K562 (cell line): ENCODE results near the gene VPS13D. TPM values are rescaled to one million over a fixed set of nuclear protein-coding genes. Genes with fewer than 3 reads are reported as not detected.

Experiments
- ATAC-seq: fragments of 200-7000 bp; cut with Tn5 transposase; 3 replicates; pipeline ENCODE4 v1.9.1; 2020; ENCODE audit warnings: moderate library complexity
- BruUV-seq: library from RNA; stranded (reverse); fragments of 400-500 nt; replicated peaks from 2 replicates; lab custom pipeline; 2021; lab: Mats Ljungman, UMichigan
- CTCF ChIA-PET: fragments of 300-600 bp; formaldehyde crosslinking; extraction: SDS; loops from one replicate; lab custom pipeline; 2021; ENCODE audit warnings: low intra/inter-chr PET ratio; lab: Yijun Ruan, JAX
- POLR2A ChIA-PET: fragments of 300-600, 350-650 bp; sonication (Branson Sonifier 250); formaldehyde crosslinking; extraction: SDS; loops from one replicate; lab custom pipeline; 2021; ENCODE audit warnings: antibody characterized with exemption, inconsistent platforms; lab: Yijun Ruan, JAX
- DNase-seq, 4 experiments: peaks; one replicate each; pipeline versions ENCODE4 v3.0.0 to v3.0.0-alpha.2; 2011 to 2018; ENCODE audit warnings: low spot score in 3 of 4, mixed read lengths in 3 of 4; ENCODE audit errors: extremely low read depth in 1 of 4
- FAIRE-seq: peaks from 2 replicates; lab custom pipeline; 2011; peaks lifted over from hg19 to GRCh38; lab: Jason Lieb, UNC
- H2AFZ ChIP-seq: 2 replicates; pipeline ENCODE4 v1.6.0; 2011; ENCODE audit warnings: low read depth, low read length, control low read depth, inconsistent platforms
- H3K27ac ChIP-seq: fragments of 200-600 bp; 3 replicates; pipeline ENCODE4 v1.8.0; 2011; ENCODE audit warnings: low read depth, mild to moderate bottlenecking, control low read depth, inconsistent platforms, low read length, moderate library complexity, mixed read lengths; ENCODE audit errors: extremely low read depth
- H3K27me3 ChIP-seq, 2 experiments: fragments of 300-600 bp in 1 of 2; 2 replicates in 1 of 2; 3 replicates in 1 of 2; pipeline versions ENCODE4 v1.6.0 to v1.8.0; 2011; ENCODE audit warnings: inconsistent platforms in 2 of 2, low read length in 2 of 2, mild to moderate bottlenecking in 1 of 2, mixed read lengths in 1 of 2, moderate library complexity in 1 of 2; ENCODE audit not compliant: control insufficient read depth in 2 of 2, insufficient read depth in 2 of 2
- H3K36me3 ChIP-seq: fragments of 300-600 bp; 3 replicates; pipeline ENCODE4 v1.8.0; 2011; ENCODE audit warnings: mild to moderate bottlenecking, low read length, inconsistent platforms; ENCODE audit not compliant: control insufficient read depth, insufficient read depth
- H3K4me1 ChIP-seq, 2 experiments: fragments of 200-600 bp in 1 of 2; replicated peaks in 1 of 2; 2 replicates in 1 of 2; 3 replicates in 1 of 2; pipeline versions ENCODE4 v1.5.1 to v1.8.0; 2011; ENCODE audit warnings: inconsistent platforms in 2 of 2, low read length in 2 of 2, mild to moderate bottlenecking in 1 of 2, mixed read lengths in 1 of 2, moderate library complexity in 1 of 2; ENCODE audit not compliant: control insufficient read depth in 2 of 2, insufficient read depth in 2 of 2
- H3K4me2 ChIP-seq: 2 replicates; pipeline ENCODE4 v1.6.1; 2011; ENCODE audit warnings: low read length, control low read depth, inconsistent platforms, mixed read lengths; ENCODE audit not compliant: insufficient read depth
- H3K4me3 ChIP-seq: fragments of 200-600 bp; sonication (generic), shearing (Covaris generic); 2 replicates; pipeline ENCODE4 v1.5.1; 2016; ENCODE audit warnings: control low read depth, inconsistent platforms
- H3K79me2 ChIP-seq: fragments of 200-600 bp; 3 replicates; pipeline ENCODE4 v1.8.0; 2011; ENCODE audit warnings: low read length, inconsistent platforms; ENCODE audit not compliant: control insufficient read depth, insufficient read depth
- H3K9ac ChIP-seq, 2 experiments: 2 replicates each; pipeline versions ENCODE4 v1.6.0 to v1.6.1; 2011; ENCODE audit warnings: low read depth in 2 of 2, low read length in 2 of 2, control low read depth in 1 of 2, inconsistent platforms in 1 of 2, mild to moderate bottlenecking in 1 of 2, mixed read lengths in 1 of 2; ENCODE audit not compliant: insufficient read depth in 1 of 2
- H3K9me1 ChIP-seq: one replicate; pipeline ENCODE4 v1.6.0; 2011; ENCODE audit warnings: inconsistent platforms, mild to moderate bottlenecking, low read length, moderate library complexity; ENCODE audit not compliant: control insufficient read depth, insufficient read depth
- H3K9me3 ChIP-seq: replicated peaks from 2 replicates; pipeline ENCODE4 v1.5.1; 2011; ENCODE audit warnings: low read depth, low read length, inconsistent platforms; ENCODE audit not compliant: control insufficient read depth, insufficient read depth
- H4K20me1 ChIP-seq: replicated peaks from 2 replicates; pipeline ENCODE4 v1.6.1; 2011; ENCODE audit warnings: low read length, inconsistent platforms, mixed read lengths; ENCODE audit not compliant: control insufficient read depth, insufficient read depth
- BRF2 ChIP-seq: IDR thresholded peaks from 3 replicates; pipeline ENCODE4 v1.6.1; 2011; ENCODE audit warnings: borderline replicate concordance, mild to moderate bottlenecking; ENCODE audit not compliant: insufficient read length, insufficient read depth
- EZH2 ChIP-seq: IDR thresholded peaks from 2 replicates; pipeline ENCODE4 v1.6.1; 2012; ENCODE audit warnings: low read depth, mild to moderate bottlenecking, inconsistent platforms, low read length, borderline replicate concordance
- GABPA ChIP-seq: fragments of 200-800 bp; sonication (Bioruptor generic); conservative IDR thresholded peaks from 2 replicates; pipeline ENCODE4 v1.6.1; 2016; ENCODE audit warnings: low read depth, missing genetic modification characterization, missing compliant biosample characterization
- ID3 ChIP-seq, 2 experiments: fragments of 250-450 bp in 1 of 2; fragments of 450-650 bp in 1 of 2; sonication (Bioruptor Pico) in 1 of 2; IDR thresholded peaks; 2 replicates each; pipeline versions ENCODE4 v1.6.1 to v1.8.0; 2016 to 2021; ENCODE audit warnings: mild to moderate bottlenecking in 2 of 2, moderate library complexity in 2 of 2, missing compliant biosample characterization in 1 of 2, missing genetic modification characterization in 1 of 2
- PHTF2 ChIP-seq: fragments of 250-450 bp; sonication (Bioruptor Pico); IDR thresholded peaks from 2 replicates; pipeline ENCODE4 v1.5.0; 2021; ENCODE audit warnings: mild to moderate bottlenecking
- PRPF4 ChIP-seq: fragments of 200-400 bp; formaldehyde crosslinking; IDR thresholded peaks from one replicate; pipeline ENCODE4 v1.6.1; 2017; ENCODE audit warnings: low read length, low read depth, mild to moderate bottlenecking; ENCODE audit not compliant: insufficient read depth, poor library complexity, severe bottlenecking
- RB1 ChIP-seq: fragments of 450-650 bp; IDR thresholded peaks from 2 replicates; pipeline ENCODE4 v1.6.1; 2017; ENCODE audit warnings: low read depth, mild to moderate bottlenecking
- ZNF699 ChIP-seq: fragments of 250-450 bp; sonication (Bioruptor Pico); IDR thresholded peaks from 2 replicates; pipeline ENCODE4 v1.8.0; 2021; ENCODE audit warnings: mild to moderate bottlenecking, moderate library complexity; ENCODE audit not compliant: insufficient replicate concordance
- WGBS: fragments of 100-300 bp; shearing (Covaris generic); methylation state at CpG from one replicate; pipeline ENCODE4 v1.1.6; 2016; ENCODE audit warnings: low coverage, mixed read lengths; ENCODE audit not compliant: insufficient coverage; ENCODE audit errors: missing lambda C conversion rate; 5-methylcytosine and 5-hydroxymethylcytosine counted together
- in situ Hi-C: fragments of 300-500 bp; cut with MboI; formaldehyde crosslinking; loops from 4 replicates; pipeline ENCODE4 v1.15.0; 2018; ENCODE audit warnings: inconsistent platforms, mixed read lengths
- intact Hi-C: fragments of 100-400 bp; cut with micrococcal nuclease; formaldehyde crosslinking; loops from 2 replicates; pipeline ENCODE4 v1.14.2; 2022
- polyA plus RNA-seq, 8 experiments: library from polyadenylated mRNA; depleted of rRNA in 4 of 8; stranded (reverse) in 5 of 8; unstranded in 3 of 8; fragments of >200 nt; fragmentation: Nextera tagmentation in 2 of 8; fragmentation: Illumina TruSeq in 1 of 8; extraction: Ambion mirVana in 2 of 8; extraction: Trizol in 1 of 8; gene quantifications; 2 replicates each; pipeline versions ENCODE4 v1.2.1 to v1.2.3, GENCODE V29; 2011 to 2014; ENCODE audit warnings: inconsistent platforms in 1 of 8, missing spikeins in 1 of 8
- total RNA-seq, 7 experiments: library from RNA; depleted of rRNA in 6 of 7; stranded (reverse); fragments of >200 nt in 6 of 7; fragmentation: Illumina TruSeq in 2 of 7; extraction: Trizol in 2 of 7; gene quantifications; 2 replicates each; pipeline versions ENCODE4 v1.2.1 to v1.2.3, GENCODE V29; 2011 to 2021; ENCODE audit warnings: low replicate concordance in 1 of 7
- TF ChIP-seq, protein P1 (sequence below): fragments of 450-650 bp; IDR thresholded peaks from 2 replicates; pipeline ENCODE4 v1.6.1; 2017; ENCODE audit warnings: antibody characterized with exemption
- TF ChIP-seq, protein P2 (sequence below): sonication (generic); formaldehyde crosslinking; IDR thresholded peaks from 2 replicates; pipeline ENCODE4 v1.8.1; 2023; ENCODE audit warnings: mild to moderate bottlenecking, missing genetic modification reagents
- TF ChIP-seq, protein P3 (sequence below): fragments of 250-450 bp; sonication (Bioruptor Pico); IDR thresholded peaks from 2 replicates; pipeline ENCODE4 v1.4.0; 2020; ENCODE audit warnings: mild to moderate bottlenecking, moderate library complexity
- TF ChIP-seq, protein P4 (sequence below): sonication (generic); formaldehyde crosslinking; IDR thresholded peaks from 2 replicates; pipeline ENCODE4 v1.8.0; 2022; ENCODE audit warnings: missing genetic modification reagents, mild to moderate bottlenecking, moderate library complexity, borderline replicate concordance

The VPS13D gene
- total and polyA plus RNA-seq, 9 of the 15 experiments (the other 6 are each of a cell fraction or from before 2014, with no cell fraction given): 6.1 to 51.5 (median 38.5) TPM

DNA sequence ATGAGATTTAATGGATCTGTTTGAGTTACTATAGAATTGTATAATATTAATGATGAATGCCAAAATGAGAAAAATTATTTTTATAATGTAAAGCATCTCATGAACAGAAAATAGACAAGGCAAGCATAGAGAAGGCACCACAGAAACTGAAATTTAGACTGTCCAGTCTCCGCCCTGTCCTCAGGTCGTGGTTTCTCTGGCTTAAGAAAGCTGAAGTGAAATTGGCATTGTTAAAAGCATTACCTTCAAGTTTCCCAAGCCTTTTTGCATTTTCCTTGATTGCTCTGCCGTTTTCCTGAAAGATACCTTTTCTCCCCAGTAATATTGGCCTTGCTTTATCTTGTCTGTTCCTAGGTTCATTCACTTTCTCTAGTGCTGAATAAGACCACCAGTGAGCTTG is 58.0 kb downstream of the VPS13D start:
- no peak for DNase-seq
- H2AFZ ChIP-seq: no peak overlapping the region
- intact Hi-C loops: no loop called here
- in situ Hi-C loops: no loop called here
- POLR2A ChIA-PET: interaction anchor here (0.6 to 1.7 kb wide), 2 partner anchors 11 to 92 kb away, joined by 3 to 5 read pairs; no protein-coding TSS in a partner anchor
- no peak for ATAC-seq
- H3K9ac ChIP-seq: no peak overlapping the region
- CTCF ChIA-PET: no interaction called here
- no peaks in the 10 kb centered on the region for H3K9me3 ChIP-seq
- peaks cover 70% of the 10 kb centered on the region for H3K36me3 ChIP-seq
- no peak overlapping the region for H3K27ac ChIP-seq
- H3K4me2 ChIP-seq: no peak overlapping the region
- peaks cover 24% of the 10 kb centered on the region; the same call in 2 of the 3 replicates for H3K79me2 ChIP-seq
- no peaks in the 10 kb centered on the region for H3K9me1 ChIP-seq
- no peak overlapping the region for H3K4me3 ChIP-seq
- no peak for FAIRE-seq
- H4K20me1 ChIP-seq: peaks cover 6% of the 10 kb centered on the region
- WGBS: 80% methylated on average over 3 of the region's 3 CpGs
- no peaks in the 10 kb centered on the region for H3K4me1 ChIP-seq
- no peaks in the 10 kb centered on the region for H3K27me3 ChIP-seq
- BruUV-seq: no TSS peak
- no peak for TF ChIP-seq BRF2
- TF ChIP-seq ZNF699: no peak
- TF ChIP-seq, protein P1, sequence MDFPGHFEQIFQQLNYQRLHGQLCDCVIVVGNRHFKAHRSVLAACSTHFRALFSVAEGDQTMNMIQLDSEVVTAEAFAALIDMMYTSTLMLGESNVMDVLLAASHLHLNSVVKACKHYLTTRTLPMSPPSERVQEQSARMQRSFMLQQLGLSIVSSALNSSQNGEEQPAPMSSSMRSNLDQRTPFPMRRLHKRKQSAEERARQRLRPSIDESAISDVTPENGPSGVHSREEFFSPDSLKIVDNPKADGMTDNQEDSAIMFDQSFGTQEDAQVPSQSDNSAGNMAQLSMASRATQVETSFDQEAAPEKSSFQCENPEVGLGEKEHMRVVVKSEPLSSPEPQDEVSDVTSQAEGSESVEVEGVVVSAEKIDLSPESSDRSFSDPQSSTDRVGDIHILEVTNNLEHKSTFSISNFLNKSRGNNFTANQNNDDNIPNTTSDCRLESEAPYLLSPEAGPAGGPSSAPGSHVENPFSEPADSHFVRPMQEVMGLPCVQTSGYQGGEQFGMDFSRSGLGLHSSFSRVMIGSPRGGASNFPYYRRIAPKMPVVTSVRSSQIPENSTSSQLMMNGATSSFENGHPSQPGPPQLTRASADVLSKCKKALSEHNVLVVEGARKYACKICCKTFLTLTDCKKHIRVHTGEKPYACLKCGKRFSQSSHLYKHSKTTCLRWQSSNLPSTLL: no peak
- no peak for TF ChIP-seq PRPF4
- TF ChIP-seq, protein P2, sequence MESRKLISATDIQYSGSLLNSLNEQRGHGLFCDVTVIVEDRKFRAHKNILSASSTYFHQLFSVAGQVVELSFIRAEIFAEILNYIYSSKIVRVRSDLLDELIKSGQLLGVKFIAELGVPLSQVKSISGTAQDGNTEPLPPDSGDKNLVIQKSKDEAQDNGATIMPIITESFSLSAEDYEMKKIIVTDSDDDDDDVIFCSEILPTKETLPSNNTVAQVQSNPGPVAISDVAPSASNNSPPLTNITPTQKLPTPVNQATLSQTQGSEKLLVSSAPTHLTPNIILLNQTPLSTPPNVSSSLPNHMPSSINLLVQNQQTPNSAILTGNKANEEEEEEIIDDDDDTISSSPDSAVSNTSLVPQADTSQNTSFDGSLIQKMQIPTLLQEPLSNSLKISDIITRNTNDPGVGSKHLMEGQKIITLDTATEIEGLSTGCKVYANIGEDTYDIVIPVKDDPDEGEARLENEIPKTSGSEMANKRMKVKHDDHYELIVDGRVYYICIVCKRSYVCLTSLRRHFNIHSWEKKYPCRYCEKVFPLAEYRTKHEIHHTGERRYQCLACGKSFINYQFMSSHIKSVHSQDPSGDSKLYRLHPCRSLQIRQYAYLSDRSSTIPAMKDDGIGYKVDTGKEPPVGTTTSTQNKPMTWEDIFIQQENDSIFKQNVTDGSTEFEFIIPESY: no peak
- TF ChIP-seq, protein P3, sequence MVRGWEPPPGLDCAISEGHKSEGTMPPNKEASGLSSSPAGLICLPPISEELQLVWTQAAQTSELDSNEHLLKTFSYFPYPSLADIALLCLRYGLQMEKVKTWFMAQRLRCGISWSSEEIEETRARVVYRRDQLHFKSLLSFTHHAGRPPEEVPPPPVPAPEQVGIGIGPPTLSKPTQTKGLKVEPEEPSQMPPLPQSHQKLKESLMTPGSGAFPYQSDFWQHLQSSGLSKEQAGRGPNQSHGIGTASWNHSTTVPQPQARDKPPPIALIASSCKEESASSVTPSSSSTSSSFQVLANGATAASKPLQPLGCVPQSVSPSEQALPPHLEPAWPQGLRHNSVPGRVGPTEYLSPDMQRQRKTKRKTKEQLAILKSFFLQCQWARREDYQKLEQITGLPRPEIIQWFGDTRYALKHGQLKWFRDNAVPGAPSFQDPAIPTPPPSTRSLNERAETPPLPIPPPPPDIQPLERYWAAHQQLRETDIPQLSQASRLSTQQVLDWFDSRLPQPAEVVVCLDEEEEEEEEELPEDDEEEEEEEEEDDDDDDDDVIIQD (CRISPR knock-in tag): no peak
- no peak for TF ChIP-seq ID3 (CRISPR knock-in tag; IDR thresholded peaks at IDR 0.05)
- TF ChIP-seq ID3 (tag; IDR thresholded peaks at IDR 0.05): no peak
- no peak for TF ChIP-seq RB1
- TF ChIP-seq, protein P4, sequence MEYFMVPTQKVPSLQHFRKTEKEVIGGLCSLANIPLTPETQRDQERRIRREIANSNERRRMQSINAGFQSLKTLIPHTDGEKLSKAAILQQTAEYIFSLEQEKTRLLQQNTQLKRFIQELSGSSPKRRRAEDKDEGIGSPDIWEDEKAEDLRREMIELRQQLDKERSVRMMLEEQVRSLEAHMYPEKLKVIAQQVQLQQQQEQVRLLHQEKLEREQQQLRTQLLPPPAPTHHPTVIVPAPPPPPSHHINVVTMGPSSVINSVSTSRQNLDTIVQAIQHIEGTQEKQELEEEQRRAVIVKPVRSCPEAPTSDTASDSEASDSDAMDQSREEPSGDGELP (CRISPR knock-in tag): no peak
- no peak for TF ChIP-seq PHTF2 (CRISPR knock-in tag)
- no peak for TF ChIP-seq GABPA (tag)
- TF ChIP-seq EZH2: no peak
